Gastroesophageal sphincter (tissue), 3 donors: ENCODE data around the gene IQSEC3.

ENCODE experiments used
- CTCF ChIP-seq, 4 experiments: fragments of 200-600 bp in 2 of 4; fragments of 450-650 bp in 2 of 4; sonication (generic) in 1 of 4; IDR thresholded peaks; one replicate each; pipeline ENCODE4 v1.5.1; 2017 to 2019; ENCODE audit warnings: antibody characterized with exemption in 4 of 4, mild to moderate bottlenecking in 2 of 4, moderate library complexity in 2 of 4
- POLR2A ChIP-seq, 2 donors: fragments of 450-650 bp; IDR thresholded peaks; one replicate each; pipeline ENCODE4 v1.6.1; 2017; ENCODE audit warnings: antibody characterized with exemption in 2 of 2, mild to moderate bottlenecking in 2 of 2, moderate library complexity in 1 of 2

GRCh38 chr12:80681-81190 is 14.2 kb downstream of the IQSEC3 start:
- no peak for TF ChIP-seq CTCF (IDR thresholded peaks at IDR 0.05)
- no peak for TF ChIP-seq POLR2A (IDR thresholded peaks at IDR 0.05)
